SK-N-MC (cell line): ENCODE data around the gene TNP2.

Source experiments
- EZH2 ChIP-seq: fragments of 200-600 bp; sonication (generic); IDR thresholded peaks from one replicate; pipeline ENCODE4 v1.6.1; 2017; ENCODE audit warnings: antibody characterized with exemption
- POLR2AphosphoS5 ChIP-seq: IDR thresholded peaks from 2 replicates; pipeline ENCODE4 v1.6.1; 2012; ENCODE audit warnings: mild to moderate bottlenecking, low read depth, low read length, borderline replicate concordance

GRCh38 chr16:11307639-11308492, 38.7 kb upstream of the TNP2 start:
- no peak for TF ChIP-seq POLR2AphosphoS5
- no peak for TF ChIP-seq EZH2
